GM21529 (cell line): ENCODE results near the gene TPPP3.
"Not testable (repeated sequence)": the region's sequence is repeated elsewhere in the genome, so short reads cannot be mapped to it uniquely, and the experiment has no call there.

Experiments used
- ATAC-seq: cut with Tn5 transposase; IDR thresholded peaks from one replicate; pipeline ENCODE4 v1.9.1; 2021; ENCODE audit not compliant: unreplicated experiment

TPPP3 gene

DNA sequence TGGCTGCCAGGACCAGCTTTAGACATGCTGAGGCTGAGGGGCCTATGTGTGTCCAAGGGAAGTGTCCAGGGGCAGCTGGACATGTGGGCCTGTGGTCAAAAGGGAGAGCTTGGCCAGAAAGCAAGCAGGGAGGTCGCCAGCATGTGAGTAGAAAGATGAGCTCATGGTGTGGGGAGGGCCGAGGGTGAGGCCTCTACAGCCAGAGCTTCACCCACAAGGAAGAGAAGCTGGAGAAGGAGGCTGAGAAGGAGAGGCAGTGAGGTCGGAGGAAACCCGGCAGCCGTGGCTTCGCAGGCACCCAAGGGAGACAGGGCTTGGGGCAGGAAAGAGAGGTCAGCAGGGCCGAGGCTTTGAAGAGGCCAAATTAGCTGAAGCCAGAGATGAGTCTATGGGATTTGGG lies 33.7 kb upstream of the TPPP3 start:
- no peak for ATAC-seq

DNA sequence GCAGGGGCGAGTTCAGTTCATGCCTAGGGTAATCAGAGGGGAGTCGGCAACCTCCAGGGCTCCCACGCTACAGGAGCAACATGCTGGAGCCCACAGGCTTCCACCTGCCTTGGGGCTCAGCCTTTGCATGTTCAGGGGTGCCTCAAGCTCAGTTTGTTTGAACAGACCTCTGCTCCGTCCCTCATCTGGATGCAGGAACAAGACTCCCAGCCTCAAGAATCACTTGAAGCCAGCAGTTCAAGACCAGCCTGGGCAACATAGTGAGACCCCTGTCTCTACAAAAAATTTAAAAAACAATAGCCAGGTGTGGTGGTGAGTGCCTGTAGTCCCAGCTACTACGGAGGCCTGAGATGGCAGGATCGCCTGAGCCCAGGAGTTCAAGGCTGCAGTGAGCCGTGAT lies 32.7 kb upstream of the TPPP3 start:
- ATAC-seq = no peak

GRCh38 chr16:67425580-67425979 lies 32.3 kb upstream of the TPPP3 start:
- ATAC-seq = no peak

DNA sequence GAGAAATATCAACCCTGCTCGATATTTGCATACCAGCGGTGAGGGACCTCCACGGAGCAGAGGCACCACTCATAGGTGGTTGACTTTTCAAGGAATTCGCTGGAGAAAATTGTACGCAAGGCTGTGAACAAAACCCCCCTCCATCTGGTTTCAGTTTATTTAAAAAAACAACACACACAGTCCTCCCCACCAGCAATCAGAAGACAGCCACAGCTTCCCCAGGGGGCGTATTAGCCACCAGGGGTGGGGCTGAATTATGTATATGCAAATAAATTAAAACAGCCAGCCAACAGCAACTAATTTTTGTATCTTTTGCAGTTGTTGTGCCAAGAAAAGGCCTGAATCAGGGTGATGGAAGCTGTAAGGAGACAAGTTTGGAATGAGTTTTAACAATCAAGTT lies 31.8 kb upstream of the TPPP3 start:
- no peak for ATAC-seq

DNA sequence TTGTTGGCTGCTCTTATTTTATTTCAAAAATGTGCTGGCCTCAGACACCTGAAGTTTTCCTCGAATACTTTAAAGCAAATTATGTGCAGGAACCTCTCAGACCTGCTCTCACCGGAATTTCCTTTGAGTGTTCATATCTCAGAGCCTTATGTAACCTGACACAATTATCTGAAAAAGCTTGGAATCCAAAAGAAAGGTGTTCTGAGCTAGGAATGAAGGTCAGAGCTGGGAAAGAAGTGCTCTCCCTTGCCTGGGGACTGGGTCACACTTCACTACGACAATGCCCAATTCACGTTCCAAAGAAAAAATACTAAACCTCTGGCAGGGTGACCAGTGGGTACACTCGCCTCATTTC lies 30.9 kb upstream of the TPPP3 start:
- ATAC-seq = no peak

- no peak for ATAC-seq
These were observed 30.4 kb upstream of the TPPP3 start for GRCh38 chr16:67423611-67424260.

GRCh38 chr16:67423015-67423414 lies 29.7 kb upstream of the TPPP3 start:
- ATAC-seq = no peak

DNA sequence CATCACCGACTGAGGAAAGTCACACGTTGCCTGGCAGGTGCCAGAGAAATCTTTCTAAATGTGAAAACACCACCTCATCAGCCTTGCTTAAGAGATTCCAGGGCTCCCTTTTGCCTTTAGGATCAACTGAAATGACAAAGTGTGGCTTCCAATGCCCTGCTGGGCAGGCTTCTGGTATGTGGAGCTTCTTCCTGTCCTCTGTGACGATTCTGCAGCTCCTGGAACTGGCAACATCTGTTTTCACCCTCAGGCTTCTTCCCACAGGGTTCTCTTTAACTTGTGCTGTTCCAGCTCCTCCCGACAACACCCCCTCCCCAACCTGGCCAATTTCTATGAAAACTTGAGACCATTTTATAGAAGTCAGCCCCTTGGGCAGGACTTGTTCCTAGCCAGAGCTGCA lies 27.7 kb upstream of the TPPP3 start:
- no peak for ATAC-seq

- no peak for ATAC-seq
These were observed 26.6 kb upstream of the TPPP3 start for GRCh38 chr16:67419931-67420330.

DNA sequence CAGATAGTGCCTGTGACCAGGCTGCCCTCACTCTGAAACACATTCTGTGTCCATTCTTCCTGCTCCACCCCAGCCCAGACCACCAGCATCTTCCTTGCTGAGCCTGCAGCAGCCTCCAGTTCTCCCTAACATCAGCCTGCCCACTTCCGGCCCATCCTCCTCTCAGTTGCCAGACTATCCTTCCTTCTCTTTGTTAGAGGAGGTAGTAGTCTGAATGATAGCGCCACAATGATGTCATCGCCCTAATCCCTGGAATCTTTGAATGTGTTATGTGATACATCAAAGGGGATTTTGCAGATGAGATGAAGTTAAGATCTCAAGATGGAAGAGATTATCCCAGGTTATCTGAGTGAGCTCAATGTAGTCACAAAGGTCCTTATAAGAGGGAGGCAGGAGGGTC lies 26.2 kb upstream of the TPPP3 start:
- no peak for ATAC-seq

DNA sequence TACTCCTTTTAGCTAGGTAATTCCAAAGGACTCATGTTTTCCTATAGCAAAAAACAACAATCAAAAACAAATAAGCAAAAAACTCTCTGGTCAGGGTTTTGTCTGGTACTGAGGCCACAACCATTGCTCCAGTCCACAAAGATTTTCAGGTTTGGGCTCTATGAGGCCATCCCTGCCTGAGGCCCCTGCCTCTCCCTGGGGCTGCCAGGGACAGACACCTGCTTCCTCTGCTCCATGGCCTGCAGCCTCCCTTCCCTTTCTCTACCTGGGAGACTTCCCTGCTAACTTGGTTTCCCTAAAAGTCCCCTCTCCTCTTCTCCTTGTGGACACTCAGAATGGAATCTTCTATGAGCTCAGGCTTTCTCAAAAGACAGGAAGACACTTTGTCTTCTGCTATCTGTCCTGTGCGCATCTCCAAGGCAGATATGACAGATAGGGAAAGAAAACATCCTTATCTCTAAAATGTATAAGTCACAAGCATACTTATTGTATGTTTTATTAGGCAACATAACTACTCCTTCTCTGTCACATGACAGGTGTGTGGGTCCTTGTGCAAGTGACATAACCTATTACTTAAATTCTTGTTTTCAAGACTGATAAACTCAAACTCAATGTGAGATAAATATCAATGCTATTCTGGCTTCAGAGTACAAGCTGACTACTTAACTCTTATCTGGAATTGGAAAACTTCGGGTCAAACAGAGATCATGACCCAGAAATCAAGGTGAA lies 24.2 kb upstream of the TPPP3 start:
- no peak for ATAC-seq

DNA sequence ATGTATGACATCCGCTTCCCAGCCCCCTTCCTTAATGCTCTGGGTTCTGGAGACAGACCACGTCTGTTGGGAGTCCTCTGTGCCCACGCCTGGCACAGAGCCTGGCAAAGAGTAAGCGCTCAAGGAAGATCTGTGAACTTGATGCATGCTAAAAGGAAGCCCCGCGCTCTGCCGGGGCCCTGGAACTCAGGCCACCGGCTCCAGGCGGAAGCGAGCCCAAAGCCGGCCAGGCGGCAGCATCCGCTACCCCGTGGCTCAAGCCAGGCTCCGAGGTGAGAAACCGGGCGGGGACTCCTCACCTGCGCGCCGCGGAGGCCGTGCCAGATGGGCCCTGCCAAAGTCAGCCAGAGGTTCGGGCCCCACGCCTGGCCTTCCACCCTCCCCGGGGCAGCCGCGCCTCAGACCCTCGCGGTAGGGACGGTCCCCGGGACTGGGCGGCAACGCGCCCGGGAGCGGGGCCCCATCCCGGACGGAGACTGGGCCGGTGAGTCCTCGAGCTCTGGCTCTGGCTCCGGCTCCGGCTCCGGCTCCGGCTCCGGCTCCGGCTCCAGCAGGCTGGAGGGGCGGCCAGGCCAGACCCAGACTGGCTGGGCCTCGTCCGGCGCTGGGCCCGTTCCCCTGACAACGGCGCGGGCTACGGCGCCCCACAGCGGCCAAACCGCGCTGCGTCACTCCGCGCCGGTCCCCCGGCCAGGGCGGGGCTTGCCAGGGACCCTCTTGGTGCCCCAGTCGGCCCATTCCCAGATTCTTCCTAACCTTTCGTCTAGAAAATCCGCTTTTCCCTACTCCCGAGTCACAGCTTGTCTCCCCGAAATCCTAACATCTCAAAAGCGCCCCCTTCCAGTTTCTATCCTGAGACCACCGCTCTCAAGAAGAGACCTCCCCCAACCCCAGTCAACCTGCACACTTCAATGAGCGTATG lies 22.8 kb upstream of the TPPP3 start, which contains the start of gene ZDHHC1:
Gene ZDHHC1 (minus strand): TSS at position 606 of the 922 bp plus-strand sequence. CDS start 8,702 bp downstream, outside the sequence.
- peak; percentile 74 for ATAC-seq

DNA sequence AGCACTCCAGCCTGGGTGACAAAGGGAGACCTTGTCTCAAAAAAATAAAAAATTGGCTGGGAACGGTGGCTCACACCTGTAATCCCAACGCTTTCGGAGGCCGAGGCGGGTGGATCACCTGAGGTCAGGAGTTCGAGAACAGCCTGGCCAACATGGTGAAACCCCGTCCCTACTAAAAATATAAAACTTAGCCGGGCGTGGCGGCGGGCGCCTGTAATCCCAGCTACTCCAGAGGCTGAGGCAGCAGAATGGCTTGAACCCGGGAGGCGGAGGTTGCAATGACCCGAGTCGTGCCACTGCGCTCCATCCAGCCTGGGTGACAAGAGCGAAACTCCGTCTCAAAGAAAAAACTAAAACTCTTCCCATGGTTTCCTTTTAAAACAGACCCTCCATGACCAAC lies 22.1 kb upstream of the TPPP3 start:
- ATAC-seq = not testable (repeated sequence)

DNA sequence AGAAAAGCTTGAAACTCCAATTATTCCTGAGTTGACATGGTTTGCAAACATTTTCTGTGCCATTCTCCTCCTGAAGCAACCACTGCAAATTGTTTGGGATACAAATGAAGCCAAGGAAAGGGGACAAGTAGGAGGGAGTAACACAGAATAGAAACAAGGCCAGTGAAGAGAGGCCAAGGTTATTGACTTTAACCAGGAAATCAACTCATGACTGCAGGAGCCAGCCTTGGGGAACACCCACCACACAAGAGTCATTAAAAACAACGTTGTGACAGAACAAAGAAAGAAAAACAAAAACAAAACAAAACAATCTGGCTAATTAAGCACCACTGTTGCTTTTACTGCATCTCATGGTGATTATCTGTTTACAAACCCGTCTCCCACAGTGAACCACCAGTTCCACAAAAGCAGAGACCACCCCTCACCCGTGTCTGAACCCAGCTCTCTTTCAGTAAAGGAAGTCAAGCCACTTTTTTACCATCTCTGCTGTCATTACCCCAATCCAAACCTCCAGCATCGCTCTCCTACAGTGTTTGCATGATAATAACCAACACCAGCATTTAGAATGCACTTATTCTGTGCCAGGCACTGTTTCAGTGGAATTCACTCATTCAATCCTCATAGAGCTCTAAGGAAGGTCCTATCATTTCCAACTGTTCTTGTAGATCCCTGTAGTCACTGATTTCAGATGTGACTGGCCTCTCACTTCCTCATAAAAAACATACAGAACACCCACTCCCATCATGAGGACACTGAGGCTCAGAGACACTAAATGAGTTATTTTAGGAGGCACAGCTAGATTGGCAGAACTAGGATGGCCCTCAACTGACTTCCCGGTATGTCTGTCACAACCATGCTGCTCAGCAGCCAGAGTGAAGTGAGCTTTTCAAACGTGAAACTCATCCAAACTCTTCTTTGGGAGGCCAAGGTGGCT lies 20.9 kb upstream of the TPPP3 start:
- ATAC-seq = no peak

DNA sequence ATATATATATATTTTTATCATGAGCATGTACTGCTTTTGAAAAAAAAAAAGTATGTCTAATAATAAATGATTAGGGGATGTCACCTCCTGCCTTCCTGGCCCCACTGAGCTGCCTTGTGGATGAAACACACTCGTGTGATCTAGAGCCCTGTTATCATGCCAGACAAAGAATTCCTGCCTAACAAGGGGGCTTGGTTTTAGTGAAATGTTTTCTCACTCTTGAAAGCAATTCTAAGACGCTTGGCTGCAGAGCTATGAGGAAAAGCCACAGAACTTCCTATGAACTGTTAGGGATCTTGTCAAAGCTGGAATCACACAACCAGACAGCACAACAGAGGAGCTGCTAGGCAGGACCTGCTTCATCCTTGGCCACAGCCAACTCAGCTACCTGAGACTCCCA lies 19.0 kb upstream of the TPPP3 start:
- no peak for ATAC-seq

- ATAC-seq = no peak
These were observed 18.0 kb upstream of the TPPP3 start for GRCh38 chr16:67411339-67411738.

- no peak for ATAC-seq
These were observed 16.3 kb upstream of the TPPP3 start for GRCh38 chr16:67409631-67410030.

- no peak for ATAC-seq
These were observed 14.6 kb upstream of the TPPP3 start for GRCh38 chr16:67407788-67408452.

DNA sequence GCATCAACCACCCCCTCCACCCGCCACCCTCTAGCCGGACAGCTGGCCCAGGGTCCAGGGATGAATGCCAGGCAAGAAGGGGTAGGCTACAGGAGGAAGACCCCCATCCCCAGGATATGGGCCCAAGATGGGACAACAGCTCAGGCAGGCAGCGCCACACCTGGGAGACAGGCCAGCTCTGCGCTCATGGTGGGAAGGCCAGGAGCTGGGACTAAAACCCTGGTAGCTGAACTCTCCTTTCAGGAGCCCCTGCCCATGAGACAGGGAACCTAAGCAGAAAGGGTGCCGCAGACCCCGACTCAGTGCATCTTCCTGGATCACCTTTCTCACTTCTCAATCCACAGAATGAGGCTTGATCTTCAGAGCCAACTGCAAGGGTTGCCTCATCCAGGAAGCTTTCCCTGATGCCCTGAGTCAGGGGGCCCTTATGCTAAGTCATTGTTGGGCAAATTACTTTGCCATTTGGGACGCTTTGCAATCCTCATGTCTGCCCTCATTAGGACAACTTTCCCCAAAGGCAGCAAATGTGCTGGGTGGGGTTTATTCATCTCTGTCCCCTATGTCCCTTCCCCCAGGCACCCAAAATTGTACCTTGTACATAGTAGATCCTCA lies 14.0 kb upstream of the TPPP3 start:
- ATAC-seq = no peak
